H1 (cell line): ENCODE measurements around the gene LRRTM4. TPM values are rescaled to one million over a fixed set of nuclear protein-coding genes. Genes with fewer than 3 reads are reported as not detected.

ENCODE experiments used
- CTCF ChIA-PET: fragments of 300-600 bp; sonication (Branson Sonifier 250); formaldehyde crosslinking; loops from one replicate; lab custom pipeline; 2021; ENCODE audit not compliant: partially characterized antibody; lab: Charles Lee
- POLR2A ChIA-PET: fragments of 300-600 bp; sonication (Branson Sonifier 250); formaldehyde crosslinking; loops from one replicate; lab custom pipeline; 2021; ENCODE audit warnings: inconsistent platforms; ENCODE audit not compliant: partially characterized antibody; lab: Charles Lee
- DNase-seq, 2 experiments: peaks; one replicate each; pipeline versions ENCODE4 v3.0.0 to v3.0.0-alpha.2; 2010 to 2022; ENCODE audit warnings: low spot score in 2 of 2, low read depth in 1 of 2, mixed read lengths in 1 of 2
- FAIRE-seq: peaks from 2 replicates; lab custom pipeline; 2011; peaks lifted over from hg19 to GRCh38; lab: Jason Lieb, UNC
- H2AFZ ChIP-seq: 2 replicates; pipeline ENCODE4 v1.8.1; 2012; ENCODE audit warnings: low read length, inconsistent platforms
- H2AK5ac ChIP-seq: 2 replicates; pipeline ENCODE4 v1.6.1; 2013; ENCODE audit warnings: low read depth, low read length
- H2BK120ac ChIP-seq: replicated peaks from 2 replicates; pipeline ENCODE3; 2013; ENCODE audit warnings: low read depth, low read length, inconsistent platforms
- H2BK12ac ChIP-seq: 2 replicates; pipeline ENCODE4 v1.6.1; 2013; ENCODE audit warnings: low read depth, low read length
- H2BK15ac ChIP-seq: 2 replicates; pipeline ENCODE4 v1.6.1; 2013; ENCODE audit warnings: low read length
- H2BK20ac ChIP-seq: 2 replicates; pipeline ENCODE4 v1.6.1; 2013; ENCODE audit warnings: low read length
- H2BK5ac ChIP-seq: 2 replicates; pipeline ENCODE4 v1.6.1; 2013; ENCODE audit warnings: low read depth, low read length
- H3K14ac ChIP-seq: 2 replicates; pipeline ENCODE4 v1.6.1; 2013; ENCODE audit warnings: inconsistent platforms; ENCODE audit not compliant: insufficient read length
- H3K18ac ChIP-seq: 2 replicates; pipeline ENCODE4 v1.6.1; 2013; ENCODE audit warnings: low read length; ENCODE audit errors: extremely low read depth
- H3K23ac ChIP-seq: 2 replicates; pipeline ENCODE4 v1.6.1; 2013; ENCODE audit warnings: inconsistent platforms; ENCODE audit not compliant: insufficient read length
- H3K23me2 ChIP-seq: 2 replicates; pipeline ENCODE4 v1.6.1; 2013; ENCODE audit warnings: low read depth, low read length
- H3K27ac ChIP-seq: 2 replicates; pipeline ENCODE4 v1.6.1; 2011; ENCODE audit warnings: low read depth, low read length, inconsistent platforms
- H3K27me3 ChIP-seq, 4 experiments: replicated peaks in 1 of 4; 1 replicate in 1 of 4; 2 replicates in 3 of 4; pipeline versions ENCODE4 v1.6.1 to v1.8.1; 2011 to 2013; ENCODE audit warnings: low read length in 3 of 4, mild to moderate bottlenecking in 3 of 4, inconsistent platforms in 2 of 4, mixed read lengths in 2 of 4, moderate library complexity in 1 of 4; ENCODE audit not compliant: control insufficient read depth in 3 of 4, insufficient read depth in 3 of 4; ENCODE audit errors: extremely low read depth in 1 of 4
- H3K36me3 ChIP-seq, 4 experiments: 2 replicates each; pipeline versions ENCODE4 v1.6.1 to v1.8.1; 2011 to 2013; ENCODE audit warnings: mild to moderate bottlenecking in 4 of 4, low read length in 3 of 4, moderate library complexity in 2 of 4, control low read depth in 1 of 4, inconsistent platforms in 1 of 4; ENCODE audit not compliant: insufficient read depth in 4 of 4, control insufficient read depth in 2 of 4
- H3K4ac ChIP-seq: replicated peaks from 2 replicates; pipeline ENCODE3; 2013; ENCODE audit warnings: low read length, low read depth, mixed read lengths, inconsistent platforms; ENCODE audit not compliant: insufficient read length
- H3K4me1 ChIP-seq, 4 experiments: replicated peaks in 1 of 4; 1 replicate in 1 of 4; 2 replicates in 3 of 4; pipeline versions ENCODE4 v1.6.1 to v1.8.1; 2011 to 2013; ENCODE audit warnings: low read length in 3 of 4, inconsistent platforms in 2 of 4, mixed read lengths in 1 of 4; ENCODE audit not compliant: insufficient read depth in 4 of 4, control insufficient read depth in 3 of 4
- H3K4me2 ChIP-seq, 2 experiments: 2 replicates each; pipeline versions ENCODE4 v1.6.1 to v1.8.1; 2011 to 2013; ENCODE audit warnings: low read depth in 2 of 2, low read length in 2 of 2, control low read depth in 1 of 2, inconsistent platforms in 1 of 2, mild to moderate bottlenecking in 1 of 2; ENCODE audit not compliant: insufficient read depth in 1 of 2
- H3K4me3 ChIP-seq, 4 experiments: fragments of 200-600, 300-600 bp in 1 of 4; sonication (generic), shearing (Covaris generic), sonication (Bioruptor Twin) in 1 of 4; 2 replicates each; pipeline versions ENCODE4 v1.5.1 to v1.8.1; 2011 to 2016; ENCODE audit warnings: low read length in 4 of 4, low read depth in 3 of 4, control low read depth in 2 of 4, inconsistent platforms in 2 of 4, mild to moderate bottlenecking in 2 of 4, mixed read lengths in 1 of 4, moderate library complexity in 1 of 4; ENCODE audit not compliant: insufficient read depth in 2 of 4; ENCODE audit errors: extremely low read depth in 1 of 4
- H3K56ac ChIP-seq: replicated peaks from 2 replicates; pipeline ENCODE3; 2013; ENCODE audit warnings: low read depth, mild to moderate bottlenecking, mixed read lengths, low read length, inconsistent platforms; ENCODE audit not compliant: insufficient read length
- H3K79me1 ChIP-seq: 2 replicates; pipeline ENCODE4 v1.6.1; 2013; ENCODE audit warnings: low read depth, low read length, control low read depth
- H3K79me2 ChIP-seq, 2 experiments: 2 replicates each; pipeline versions ENCODE4 v1.6.1 to v1.8.1; 2012 to 2013; ENCODE audit warnings: low read length in 2 of 2, mild to moderate bottlenecking in 2 of 2, inconsistent platforms in 1 of 2; ENCODE audit not compliant: insufficient read depth in 2 of 2, control insufficient read depth in 1 of 2
- H3K9ac ChIP-seq, 4 experiments: replicated peaks in 1 of 4; 1 replicate in 1 of 4; 2 replicates in 3 of 4; pipeline versions ENCODE4 v1.6.1 to v1.8.1; 2011 to 2013; ENCODE audit warnings: low read depth in 3 of 4, low read length in 3 of 4, control low read depth in 2 of 4, mild to moderate bottlenecking in 2 of 4, moderate library complexity in 2 of 4, inconsistent platforms in 1 of 4; ENCODE audit errors: extremely low read depth in 1 of 4
- H3K9me3 ChIP-seq, 2 experiments: 2 replicates each; pipeline versions ENCODE4 v1.6.1 to v1.8.1; 2012 to 2013; ENCODE audit warnings: mild to moderate bottlenecking in 2 of 2, moderate library complexity in 2 of 2, control low read depth in 1 of 2, inconsistent platforms in 1 of 2, low read depth in 1 of 2, low read length in 1 of 2, mixed read lengths in 1 of 2; ENCODE audit not compliant: insufficient read depth in 2 of 2
- H4K20me1 ChIP-seq, 2 experiments: replicated peaks in 1 of 2; 2 replicates each; pipeline versions ENCODE3 to v1.8.1; 2011 to 2013; ENCODE audit warnings: inconsistent platforms in 2 of 2, low read length in 2 of 2, mild to moderate bottlenecking in 1 of 2; ENCODE audit not compliant: insufficient read depth in 2 of 2, control insufficient read depth in 1 of 2
- H4K5ac ChIP-seq: 2 replicates; pipeline ENCODE4 v1.6.1; 2013; ENCODE audit warnings: low read length, low read depth, mixed read lengths, inconsistent platforms; ENCODE audit not compliant: insufficient read length
- H4K8ac ChIP-seq: 2 replicates; pipeline ENCODE4 v1.8.0; 2013; ENCODE audit warnings: mild to moderate bottlenecking, moderate library complexity, low read length, inconsistent platforms; ENCODE audit not compliant: insufficient read depth; ENCODE audit errors: extremely low read depth
- H4K91ac ChIP-seq: replicated peaks from 2 replicates; pipeline ENCODE3; 2013; ENCODE audit warnings: low read length, mixed read lengths, inconsistent platforms; ENCODE audit not compliant: insufficient read length
- CHD1 ChIP-seq: IDR thresholded peaks from 2 replicates; pipeline ENCODE4 v1.6.1; 2012; ENCODE audit warnings: low read depth, low read length, improper control_type of control experiment
- CREB1 ChIP-seq: IDR thresholded peaks from 2 replicates; pipeline ENCODE4 v1.6.1; 2012; ENCODE audit warnings: inconsistent platforms
- CTBP2 ChIP-seq: IDR thresholded peaks from 2 replicates; pipeline ENCODE4 v1.7.0; 2011; ENCODE audit warnings: borderline replicate concordance, mild to moderate bottlenecking, moderate library complexity, mixed read lengths, low read length; ENCODE audit not compliant: insufficient read depth, insufficient read length
- EZH2 ChIP-seq: fragments of 200-600 bp; sonication (generic); IDR thresholded peaks from 2 replicates; pipeline ENCODE4 v1.7.1; 2012; ENCODE audit warnings: low read depth, mild to moderate bottlenecking, moderate library complexity, low read length, inconsistent platforms; ENCODE audit not compliant: severe bottlenecking
- GTF2F1 ChIP-seq: IDR thresholded peaks from 2 replicates; pipeline ENCODE4 v1.6.1; 2012; ENCODE audit warnings: low read depth, low read length, improper control_type of control experiment, borderline replicate concordance
- HDAC2 ChIP-seq, 2 experiments: fragments of 300-600 bp in 1 of 2; sonication (generic) in 1 of 2; IDR thresholded peaks; 2 replicates each; pipeline ENCODE4 v1.6.1; 2011 to 2012; ENCODE audit warnings: low read depth in 2 of 2, low read length in 2 of 2, mild to moderate bottlenecking in 2 of 2, moderate library complexity in 2 of 2, borderline replicate concordance in 1 of 2, inconsistent platforms in 1 of 2
- KDM5A ChIP-seq: fragments of 200-600 bp; IDR thresholded peaks from 2 replicates; pipeline ENCODE4 v1.7.1; 2012; ENCODE audit warnings: mild to moderate bottlenecking, low read length, inconsistent platforms, mixed read lengths
- MAX ChIP-seq: IDR thresholded peaks from 2 replicates; pipeline ENCODE4 v1.6.1; 2012; ENCODE audit warnings: inconsistent platforms
- POLR2A ChIP-seq, 2 experiments: IDR thresholded peaks; 1 replicate in 1 of 2; 2 replicates in 1 of 2; pipeline ENCODE4 v1.6.1; 2011; ENCODE audit warnings: low read depth in 2 of 2, low read length in 2 of 2, mild to moderate bottlenecking in 2 of 2; ENCODE audit errors: control extremely low read depth in 1 of 2
- SP1 ChIP-seq: IDR thresholded peaks from 2 replicates; pipeline ENCODE4 v1.6.1; 2011; ENCODE audit warnings: low read depth, low read length
- SP4 ChIP-seq: IDR thresholded peaks from 2 replicates; pipeline ENCODE4 v1.6.1; 2012; ENCODE audit warnings: low read length, inconsistent platforms
- WGBS, 2 experiments: shearing (Covaris generic) in 1 of 2; methylation state at CpG; one replicate each; pipeline versions ENCODE4 v1.1.6 to v1.1.7; 2013 to 2015; ENCODE audit warnings: low lambda C conversion rate in 2 of 2, mixed read lengths in 2 of 2, inconsistent platforms in 1 of 2, low coverage in 1 of 2, missing lambda C conversion rate in 1 of 2; ENCODE audit not compliant: insufficient replicate concordance in 2 of 2, insufficient coverage in 1 of 2, insufficient read length in 1 of 2; ENCODE audit errors: extremely low coverage in 1 of 2, missing lambda C conversion rate in 1 of 2; 5-methylcytosine and 5-hydroxymethylcytosine counted together
- polyA plus RNA-seq, 7 experiments: library from polyadenylated mRNA; depleted of rRNA in 3 of 7; stranded (reverse) in 5 of 7; unstranded in 2 of 7; fragments of >200 nt in 5 of 7; fragments of 200-250 nt in 2 of 7; gene quantifications; 1 replicate in 5 of 7; 2 replicates in 1 of 7; 4 replicates in 1 of 7; pipeline versions ENCODE4 v1.2.1 to v1.2.3, GENCODE V29; 2011 to 2013; ENCODE audit warnings: missing spikeins in 2 of 7, mixed read lengths in 2 of 7
- total RNA-seq: library from RNA; stranded (reverse); fragmentation: NEBNext Ultra II Directional; extraction: Animal tissue kit (Norgen Biotek cat#: 25700); gene quantifications from 2 replicates; pipeline ENCODE4 v1.2.1, GENCODE V29; 2021

Gene LRRTM4
- total and polyA plus RNA-seq, 2 of the 8 experiments (the other 6 are each of a cell fraction or from before 2014, with no cell fraction given), result 3.6 to 9.5 TPM

- ChIA-PET CTCF (interaction anchor here (0.7 to 1.8 kb wide), 3 partner anchors 10 to 509 kb away, joined by 3 to 12 read pairs (median 3); no protein-coding TSS in a partner anchor), POLR2A (interaction anchor here (0.6 kb wide), 1 partner anchor 8 kb away, joined by 3 read pairs; no protein-coding TSS in a partner anchor)
- no peak for TF ChIP-seq CHD1
- no peak for TF ChIP-seq SP1
- TF ChIP-seq POLR2A (IDR thresholded peaks at IDR 0.05; ENCODE audit: control extremely low read depth in 1 of 2, low read depth in 2 of 2, low read length in 2 of 2), result no peak
- no peak for TF ChIP-seq CTBP2
- TF ChIP-seq GTF2F1, result no peak
- no peak for TF ChIP-seq KDM5A
- TF ChIP-seq MAX, result no peak
- no peak for TF ChIP-seq EZH2
- no peak for TF ChIP-seq CREB1
- no peak for TF ChIP-seq SP4
- TF ChIP-seq HDAC2 (IDR thresholded peaks at IDR 0.05; ENCODE audit: borderline replicate concordance in 1 of 2, low read depth in 2 of 2, low read length in 2 of 2), result no peak
- no peak overlapping the region for H3K4ac ChIP-seq
- no peak overlapping the region for H4K5ac ChIP-seq
- H3K14ac ChIP-seq, result no peak overlapping the region
- H2AFZ ChIP-seq, result no peak overlapping the region
- no peak overlapping the region for H3K23ac ChIP-seq
- DNase-seq, result no peak
- no peak overlapping the region for H2AK5ac ChIP-seq
- no peak overlapping the region for H2BK5ac ChIP-seq
- no peak overlapping the region for H3K18ac ChIP-seq
- H3K79me2 ChIP-seq, result no peaks in the 10 kb centered on the region
- H3K56ac ChIP-seq, result no peak overlapping the region
- no peak overlapping the region for H3K4me2 ChIP-seq
- H4K20me1 ChIP-seq, result no peaks in the 10 kb centered on the region
- no peaks in the 10 kb centered on the region for H3K27me3 ChIP-seq
- no peak overlapping the region for H2BK12ac ChIP-seq
- no peak overlapping the region for H2BK120ac ChIP-seq
- no peak overlapping the region for H4K8ac ChIP-seq
- H2BK15ac ChIP-seq, result no peak overlapping the region
- no peak overlapping the region for H3K27ac ChIP-seq
- no peaks in the 10 kb centered on the region for H3K4me1 ChIP-seq
- no peak overlapping the region for H2BK20ac ChIP-seq
- H3K23me2 ChIP-seq, result no peaks in the 10 kb centered on the region
- WGBS, 2 experiments, result 85% methylated on average over 4 of the region's 4 CpGs; no CpG with 5 or more reads in 1 of the 2 experiments
- H3K9me3 ChIP-seq, result no peaks in the 10 kb centered on the region
- no peaks in the 10 kb centered on the region for H3K79me1 ChIP-seq
- FAIRE-seq, result no peak
- H3K9ac ChIP-seq, result no peak overlapping the region
- no peak overlapping the region for H4K91ac ChIP-seq
- H3K36me3 ChIP-seq, result no peaks in the 10 kb centered on the region
- no peak overlapping the region for H3K4me3 ChIP-seq
Observed at GRCh38 chr2:77469106-77469505, 53.1 kb downstream of the LRRTM4 start.
